ENCODE results near the gene FMNL1.

Gene FMNL1

GRCh38 chr17:45286286-45286685 is 64.6 kb downstream of the FMNL1 start:
- DNase-seq, result no peak
- ATAC-seq, result no peak
- no peak overlapping the region for H3K4me3 Mint-ChIP-seq
- H3K27ac Mint-ChIP-seq, result no peak overlapping the region
- H3K27me3 Mint-ChIP-seq, result no peaks in the 10 kb centered on the region
- H3K4me1 Mint-ChIP-seq, result peaks cover 17% of the 10 kb centered on the region
- H3K9me3 Mint-ChIP-seq, result no peaks in the 10 kb centered on the region
- H3K36me3 Mint-ChIP-seq (ENCODE audit: low read depth), result peaks cover 61% of the 10 kb centered on the region

DNA sequence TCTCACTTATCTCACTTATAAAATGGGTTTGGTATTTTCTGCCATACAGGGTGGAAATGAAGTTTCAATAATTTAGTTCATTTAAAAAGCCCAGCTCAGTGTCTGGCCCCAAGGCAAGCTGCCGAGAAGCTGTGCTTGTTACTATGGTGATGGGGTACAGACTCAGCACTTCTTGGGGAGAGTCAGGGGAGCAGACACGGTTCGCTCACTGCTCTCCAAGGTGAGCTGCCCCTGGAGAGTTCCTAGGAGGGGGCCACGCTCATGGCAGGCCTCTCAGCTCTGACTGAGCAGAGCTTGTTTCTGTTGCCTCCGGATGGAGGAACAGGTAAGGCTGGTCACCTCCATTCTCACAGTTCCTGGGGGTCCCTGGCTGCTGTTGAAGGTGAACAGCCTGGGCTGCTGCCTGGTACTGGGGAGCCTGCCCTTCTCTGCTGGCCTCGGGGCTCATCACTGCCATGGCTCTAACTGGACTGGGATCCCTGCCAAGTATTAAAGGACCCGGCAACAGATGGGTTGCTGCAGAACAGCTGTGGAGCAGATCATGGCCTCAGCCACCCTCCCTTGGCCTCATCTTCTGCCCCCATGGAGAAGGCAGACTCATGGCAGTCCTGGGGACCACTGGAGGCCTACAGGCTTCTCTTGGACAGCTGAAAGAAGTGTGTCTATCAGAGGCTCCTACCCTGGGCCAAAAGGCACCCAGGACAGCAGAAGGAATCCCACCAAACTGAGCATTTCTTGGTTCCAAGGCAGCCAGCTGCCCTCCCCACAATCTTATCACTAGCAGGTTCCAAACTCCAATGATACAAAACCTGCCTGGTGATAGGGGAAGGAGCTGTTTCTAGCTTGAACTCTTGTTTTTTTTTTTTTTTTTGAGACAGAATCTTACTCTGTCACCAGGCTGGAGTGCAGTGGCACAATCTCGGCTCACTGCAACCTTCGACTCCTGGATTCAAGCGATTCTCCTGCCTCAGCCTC is 66.1 kb downstream of the FMNL1 start:
- no peak overlapping the region for H3K27ac Mint-ChIP-seq
- peaks cover 59% of the 10 kb centered on the region for H3K36me3 Mint-ChIP-seq (ENCODE audit: low read depth)
- H3K4me1 Mint-ChIP-seq, result peaks cover 28% of the 10 kb centered on the region
- DNase-seq (no peak), ATAC-seq (no peak)
- no peaks in the 10 kb centered on the region for H3K27me3 Mint-ChIP-seq
- H3K9me3 Mint-ChIP-seq, result no peaks in the 10 kb centered on the region
- H3K4me3 Mint-ChIP-seq, result no peak overlapping the region

DNA sequence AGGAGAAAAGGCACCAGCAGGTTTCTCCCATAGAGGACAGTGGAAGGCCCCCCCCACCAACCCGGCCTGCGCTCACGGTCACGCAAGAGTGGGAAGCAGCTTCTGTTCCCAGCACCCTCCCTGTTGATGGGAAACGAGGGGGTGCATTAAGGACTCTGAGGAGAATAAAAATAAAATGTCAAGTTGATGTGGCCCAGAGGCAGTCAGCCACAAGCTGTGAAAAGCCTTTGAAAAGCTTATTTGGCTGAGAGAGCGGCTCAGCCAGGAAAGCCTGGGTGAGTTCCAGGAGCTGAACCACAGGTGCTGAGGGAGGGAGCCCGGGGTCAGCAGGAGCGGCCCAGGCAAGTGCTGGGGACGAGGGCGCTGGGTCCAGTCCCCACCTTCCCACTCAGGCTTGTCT is 67.1 kb downstream of the FMNL1 start:
- no peak for ATAC-seq

DNA sequence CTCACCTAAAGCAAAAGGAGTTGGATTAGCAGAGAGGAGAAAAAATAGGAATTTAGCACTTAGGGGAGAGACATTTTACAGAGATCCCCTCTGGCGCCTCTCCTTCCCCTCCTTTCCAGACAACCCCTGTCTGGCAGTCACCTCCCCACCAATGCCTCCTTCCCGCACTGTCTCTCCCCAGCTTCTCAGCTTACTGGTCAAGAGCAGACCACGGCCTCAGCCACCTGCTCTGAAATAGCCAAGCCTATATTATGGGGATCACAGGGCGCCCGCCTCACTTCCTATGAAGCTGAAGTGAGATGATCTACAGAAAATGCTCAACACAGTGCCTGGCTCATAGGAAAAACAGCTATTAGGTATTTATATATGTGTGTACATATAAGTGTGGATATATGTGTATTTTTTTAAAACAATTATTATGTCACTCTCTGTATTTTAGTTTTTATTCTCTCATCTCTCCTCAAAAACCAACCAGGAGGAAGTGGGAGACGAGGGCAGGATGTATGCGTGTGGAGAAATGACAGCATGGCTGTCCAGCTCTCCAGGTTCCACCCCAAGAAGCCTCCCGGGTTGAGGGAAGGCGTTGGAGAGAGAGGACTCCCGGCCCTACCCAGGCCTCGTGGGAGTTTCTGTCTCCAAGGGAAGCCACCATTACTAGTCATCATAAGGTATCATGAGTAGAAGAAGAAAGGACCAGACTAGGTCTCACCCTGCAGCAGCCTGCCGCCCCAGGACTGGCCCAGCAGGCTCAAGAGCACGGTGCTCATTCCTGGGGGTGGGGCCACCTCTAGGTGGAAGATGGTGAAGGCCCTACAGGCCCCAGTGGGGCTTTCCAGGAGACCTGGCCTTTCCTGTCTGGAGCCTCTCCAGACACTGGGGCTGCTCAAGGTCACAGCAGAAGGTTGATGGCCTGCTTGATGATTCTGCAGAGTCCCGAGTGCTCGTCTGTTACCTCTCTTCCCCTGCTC is 67.9 kb downstream of the FMNL1 start:
- Mint-ChIP-seq H3K36me3 (ENCODE audit: low read depth) (peaks cover 42% of the 10 kb centered on the region), H3K4me3 (no peak overlapping the region), H3K27me3 (no peaks in the 10 kb centered on the region), H3K9me3 (no peaks in the 10 kb centered on the region), H3K27ac (peak overlapping the region; percentile 59), H3K4me1 (peaks cover 42% of the 10 kb centered on the region)
- DNase-seq, result no peak
- ATAC-seq, result no peak

More for the DNA sequence above, 67.1 kb downstream of the FMNL1 start:
- Mint-ChIP-seq H3K36me3 (ENCODE audit: low read depth) (peaks cover 50% of the 10 kb centered on the region), H3K27me3 (no peaks in the 10 kb centered on the region), H3K27ac (no peak overlapping the region), H3K4me3 (no peak overlapping the region), H3K4me1 (peaks cover 36% of the 10 kb centered on the region), H3K9me3 (no peaks in the 10 kb centered on the region)
- no peak for DNase-seq

GRCh38 chr17:45290269-45290765 is 68.6 kb downstream of the FMNL1 start:
- DNase-seq (no peak), ATAC-seq (no peak)
- H3K4me3 Mint-ChIP-seq, result no peak overlapping the region
- H3K27me3 Mint-ChIP-seq, result no peaks in the 10 kb centered on the region
- H3K36me3 Mint-ChIP-seq (ENCODE audit: low read depth), result peaks cover 43% of the 10 kb centered on the region
- H3K4me1 Mint-ChIP-seq, result peaks cover 46% of the 10 kb centered on the region
- H3K27ac Mint-ChIP-seq, result peak overlapping the region; percentile 59
- H3K9me3 Mint-ChIP-seq, result no peaks in the 10 kb centered on the region

GRCh38 chr17:45291171-45291805 is 69.6 kb downstream of the FMNL1 start:
- Mint-ChIP-seq H3K27me3 (no peaks in the 10 kb centered on the region), H3K4me1 (peaks cover 56% of the 10 kb centered on the region), H3K27ac (peak overlapping the region; percentile 83), H3K9me3 (no peaks in the 10 kb centered on the region), H3K4me3 (no peak overlapping the region), H3K36me3 (ENCODE audit: low read depth) (peaks cover 44% of the 10 kb centered on the region)
- ATAC-seq, result no peak
- DNase-seq, result no peak

- H3K36me3 Mint-ChIP-seq (ENCODE audit: low read depth), result peaks cover 48% of the 10 kb centered on the region
- ATAC-seq (no peak), DNase-seq (no peak)
- H3K4me3 Mint-ChIP-seq, result no peak overlapping the region
- no peaks in the 10 kb centered on the region for H3K27me3 Mint-ChIP-seq
- peak overlapping the region; percentile 70 for H3K27ac Mint-ChIP-seq
- H3K9me3 Mint-ChIP-seq, result no peaks in the 10 kb centered on the region
- H3K4me1 Mint-ChIP-seq, result peaks cover 71% of the 10 kb centered on the region
Observed at GRCh38 chr17:45292696-45293412, 71.2 kb downstream of the FMNL1 start.

- no peak overlapping the region for H3K4me3 Mint-ChIP-seq
- peaks cover 79% of the 10 kb centered on the region for H3K4me1 Mint-ChIP-seq
- H3K27me3 Mint-ChIP-seq, result no peaks in the 10 kb centered on the region
- H3K9me3 Mint-ChIP-seq, result no peaks in the 10 kb centered on the region
- ATAC-seq, result peak; percentile 67
- DNase-seq, result no peak
- H3K36me3 Mint-ChIP-seq (ENCODE audit: low read depth), result peaks cover 54% of the 10 kb centered on the region
- peak overlapping the region; percentile 70 for H3K27ac Mint-ChIP-seq
Observed at GRCh38 chr17:45293413-45294211, 71.9 kb downstream of the FMNL1 start.

DNA sequence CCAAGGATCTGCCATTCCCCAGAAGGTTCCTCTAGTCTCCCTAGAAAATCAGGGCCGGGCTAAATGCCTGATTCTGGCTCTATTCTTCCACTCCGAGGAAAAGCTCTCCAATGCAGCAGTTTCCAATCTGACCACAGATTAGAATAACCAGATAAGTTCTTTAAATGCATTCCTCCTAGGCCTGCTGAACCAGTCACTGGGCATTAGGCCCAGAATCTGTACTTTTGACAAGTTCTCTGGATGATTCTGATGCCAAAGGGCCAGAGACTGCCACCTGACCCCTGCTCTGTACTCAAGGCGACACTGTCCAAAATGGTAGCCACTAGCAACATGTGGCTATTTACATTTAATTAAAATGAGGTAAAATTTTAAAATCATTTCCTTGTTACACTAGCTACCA is 72.8 kb downstream of the FMNL1 start:
- H3K27me3 Mint-ChIP-seq, result no peaks in the 10 kb centered on the region
- H3K36me3 Mint-ChIP-seq (ENCODE audit: low read depth), result peaks cover 53% of the 10 kb centered on the region
- H3K27ac Mint-ChIP-seq, result peak overlapping the region; percentile 70
- no peak overlapping the region for H3K4me3 Mint-ChIP-seq
- ATAC-seq (no peak), DNase-seq (no peak)
- H3K4me1 Mint-ChIP-seq, result peaks cover 88% of the 10 kb centered on the region
- no peaks in the 10 kb centered on the region for H3K9me3 Mint-ChIP-seq

DNA sequence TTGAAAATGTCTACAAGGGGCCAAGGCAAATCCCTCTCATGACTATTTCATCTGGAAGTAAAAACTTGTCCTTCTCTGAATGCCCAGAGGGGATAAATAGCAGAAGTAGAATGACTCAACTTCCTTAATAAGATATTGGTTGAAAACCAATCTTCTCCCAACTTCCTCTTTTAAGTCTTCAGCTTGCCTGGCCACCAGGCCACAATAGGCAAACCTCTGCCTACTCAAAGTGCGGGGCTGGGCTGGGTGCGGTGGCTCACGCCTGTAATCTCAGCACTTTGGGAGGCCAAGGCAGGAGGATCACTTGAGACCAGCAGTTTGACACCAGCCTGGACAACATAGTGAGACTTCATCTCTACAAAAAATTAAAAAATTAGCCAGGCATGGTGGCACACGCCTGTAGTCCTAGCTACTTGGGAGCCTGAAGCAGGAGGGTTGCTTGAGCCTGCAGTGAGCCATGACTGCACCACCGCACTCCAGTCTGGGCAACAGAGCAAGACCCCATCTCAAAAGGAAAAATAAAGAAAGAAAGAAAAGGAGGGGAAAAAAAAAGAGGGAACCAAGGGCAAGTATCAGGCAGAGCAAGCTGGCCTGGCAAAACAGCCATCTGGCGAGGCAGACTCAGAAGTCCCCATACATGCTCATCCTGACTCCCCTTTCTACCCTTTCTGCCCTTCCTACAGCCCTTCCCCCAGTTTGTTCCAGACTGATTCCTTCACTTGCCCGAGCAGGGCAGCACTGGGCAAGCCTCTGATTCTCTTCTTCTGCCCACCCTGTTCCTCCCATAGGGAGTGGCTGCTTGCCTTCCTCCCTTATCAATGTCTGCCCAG is 74.5 kb downstream of the FMNL1 start:
- H3K9me3 Mint-ChIP-seq, result no peaks in the 10 kb centered on the region
- DNase-seq (no peak), ATAC-seq (peak; percentile 12)
- H3K27me3 Mint-ChIP-seq, result no peaks in the 10 kb centered on the region
- peaks cover 93% of the 10 kb centered on the region for H3K4me1 Mint-ChIP-seq
- peaks cover 42% of the 10 kb centered on the region for H3K36me3 Mint-ChIP-seq (ENCODE audit: low read depth)
- no peak overlapping the region for H3K4me3 Mint-ChIP-seq
- peak overlapping the region; percentile 67 for H3K27ac Mint-ChIP-seq

GRCh38 chr17:45296833-45297124 is 75.1 kb downstream of the FMNL1 start:
- no peaks in the 10 kb centered on the region for H3K9me3 Mint-ChIP-seq
- peak overlapping the region; percentile 67 for H3K27ac Mint-ChIP-seq
- ATAC-seq (no peak), DNase-seq (no peak)
- no peaks in the 10 kb centered on the region for H3K27me3 Mint-ChIP-seq
- peaks cover 93% of the 10 kb centered on the region for H3K4me1 Mint-ChIP-seq
- H3K36me3 Mint-ChIP-seq (ENCODE audit: low read depth), result peaks cover 43% of the 10 kb centered on the region
- H3K4me3 Mint-ChIP-seq, result no peak overlapping the region

Measured in activated naive CD8-positive, alpha-beta T cell treated with anti-CD3 and anti-CD28 coated beads, Interleukin-2, amount 50 U/mL, for 24 hours (primary cell).